Right atrium auricular region (tissue), 2 donors: ENCODE measurements around the gene TRAF3. TPM values are rescaled to one million over a fixed set of nuclear protein-coding genes. Genes with fewer than 3 reads are reported as not detected.

ENCODE experiments used
- DNase-seq: peaks from one replicate; pipeline ENCODE4 v3.0.0-alpha.2; 2019; ENCODE audit warnings: low spot score
- H3K27ac ChIP-seq, 2 donors: fragments of 200-600 bp; sonication (generic); 1 replicate in 1 of 2; 2 replicates in 1 of 2; pipeline ENCODE4 v1.5.1; 2016 to 2019
- H3K27me3 ChIP-seq, 2 donors: fragments of 200-600 bp; sonication (generic); one replicate each; pipeline versions ENCODE4 v1.5.1 to v1.6.0; 2017 to 2019
- H3K36me3 ChIP-seq: fragments of 200-600 bp; sonication (generic); one replicate; pipeline ENCODE4 v1.5.1; 2016
- H3K4me1 ChIP-seq, 2 donors: fragments of 200-600 bp; sonication (generic); one replicate each; pipeline versions ENCODE4 v1.5.1 to v1.6.0; 2017 to 2019
- H3K4me3 ChIP-seq, 2 donors: fragments of 200-600 bp; sonication (generic); 1 replicate in 1 of 2; 2 replicates in 1 of 2; pipeline ENCODE4 v1.5.1; 2017 to 2019; ENCODE audit warnings: mild to moderate bottlenecking in 1 of 2, moderate library complexity in 1 of 2
- H3K9me3 ChIP-seq, 2 donors: fragments of 200-600 bp; sonication (generic); one replicate each; pipeline ENCODE4 v1.5.1; 2019
- total RNA-seq, 2 donors: library from RNA; depleted of rRNA; stranded (reverse); fragments of >200 nt; gene quantifications; one replicate each; pipeline ENCODE4 v1.1.0, GENCODE V29; 2016
- TF ChIP-seq, protein P1 (sequence below), 2 donors: fragments of 200-600 bp; sonication (generic); IDR thresholded peaks; one replicate each; pipeline ENCODE4 v1.5.1; 2019; ENCODE audit warnings: antibody characterized with exemption in 2 of 2

Gene TRAF3
- total RNA-seq, 2 donors from 2014 or later = 9.1 to 10.0 TPM

DNA sequence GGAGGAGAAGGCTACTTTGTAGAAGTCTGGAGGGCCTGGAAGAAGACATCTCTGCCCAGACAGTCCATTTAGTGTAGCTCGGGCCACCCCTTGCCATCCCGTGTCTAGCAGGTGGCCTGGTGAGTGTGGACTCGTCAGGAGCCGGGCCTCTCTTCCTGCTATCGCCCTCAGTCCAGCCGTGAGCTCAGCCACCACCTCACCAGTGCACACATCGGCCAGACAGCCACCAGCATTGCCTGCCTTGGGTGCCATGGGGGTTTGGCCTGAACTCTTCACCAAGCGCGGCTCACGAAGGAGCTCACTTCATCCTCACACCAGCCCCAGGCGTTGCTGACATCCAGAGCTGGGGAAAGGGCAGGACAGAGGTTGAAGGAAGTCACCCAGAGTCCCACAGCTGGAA lies 19.6 kb upstream of the TRAF3 start:
- TF ChIP-seq, protein P1, sequence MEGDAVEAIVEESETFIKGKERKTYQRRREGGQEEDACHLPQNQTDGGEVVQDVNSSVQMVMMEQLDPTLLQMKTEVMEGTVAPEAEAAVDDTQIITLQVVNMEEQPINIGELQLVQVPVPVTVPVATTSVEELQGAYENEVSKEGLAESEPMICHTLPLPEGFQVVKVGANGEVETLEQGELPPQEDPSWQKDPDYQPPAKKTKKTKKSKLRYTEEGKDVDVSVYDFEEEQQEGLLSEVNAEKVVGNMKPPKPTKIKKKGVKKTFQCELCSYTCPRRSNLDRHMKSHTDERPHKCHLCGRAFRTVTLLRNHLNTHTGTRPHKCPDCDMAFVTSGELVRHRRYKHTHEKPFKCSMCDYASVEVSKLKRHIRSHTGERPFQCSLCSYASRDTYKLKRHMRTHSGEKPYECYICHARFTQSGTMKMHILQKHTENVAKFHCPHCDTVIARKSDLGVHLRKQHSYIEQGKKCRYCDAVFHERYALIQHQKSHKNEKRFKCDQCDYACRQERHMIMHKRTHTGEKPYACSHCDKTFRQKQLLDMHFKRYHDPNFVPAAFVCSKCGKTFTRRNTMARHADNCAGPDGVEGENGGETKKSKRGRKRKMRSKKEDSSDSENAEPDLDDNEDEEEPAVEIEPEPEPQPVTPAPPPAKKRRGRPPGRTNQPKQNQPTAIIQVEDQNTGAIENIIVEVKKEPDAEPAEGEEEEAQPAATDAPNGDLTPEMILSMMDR (IDR thresholded peaks at IDR 0.05) = no peak
- Histone ChIP-seq H3K4me1 (peaks cover 0 to 6% of the 10 kb centered on the region in 2 donors), H3K27ac (no peak overlapping the region), H3K9me3 (no peaks in the 10 kb centered on the region), H3K27me3 (no peaks in the 10 kb centered on the region), H3K4me3 (no peak overlapping the region), H3K36me3 (no peaks in the 10 kb centered on the region)
- DNase-seq = no peak

DNA sequence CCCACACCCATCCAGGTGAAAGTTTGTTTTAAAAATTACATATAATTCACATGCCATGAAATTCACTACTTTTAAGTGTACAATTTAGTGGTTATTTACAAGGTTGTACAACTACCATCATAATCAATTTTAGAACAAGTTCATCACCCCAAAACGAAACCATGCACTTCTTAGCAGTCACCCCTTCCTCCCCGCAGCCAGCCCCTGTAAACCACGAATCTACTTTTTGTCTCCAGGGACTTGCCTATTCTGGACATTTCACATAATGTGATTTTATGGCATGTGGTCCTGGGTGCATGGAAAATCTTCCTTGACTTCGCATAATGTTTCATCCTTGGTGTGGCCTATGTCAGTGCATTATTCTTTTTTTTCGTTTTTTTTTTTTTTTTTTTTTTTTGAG lies 19.2 kb upstream of the TRAF3 start:
- Histone ChIP-seq H3K27ac (no peak overlapping the region), H3K27me3 (no peaks in the 10 kb centered on the region), H3K9me3 (no peaks in the 10 kb centered on the region), H3K4me3 (no peak overlapping the region), H3K4me1 (peaks cover 0 to 6% of the 10 kb centered on the region in 2 donors), H3K36me3 (no peaks in the 10 kb centered on the region)
- TF ChIP-seq, protein P1 (IDR thresholded peaks at IDR 0.05) = no peak
- DNase-seq = no peak

DNA sequence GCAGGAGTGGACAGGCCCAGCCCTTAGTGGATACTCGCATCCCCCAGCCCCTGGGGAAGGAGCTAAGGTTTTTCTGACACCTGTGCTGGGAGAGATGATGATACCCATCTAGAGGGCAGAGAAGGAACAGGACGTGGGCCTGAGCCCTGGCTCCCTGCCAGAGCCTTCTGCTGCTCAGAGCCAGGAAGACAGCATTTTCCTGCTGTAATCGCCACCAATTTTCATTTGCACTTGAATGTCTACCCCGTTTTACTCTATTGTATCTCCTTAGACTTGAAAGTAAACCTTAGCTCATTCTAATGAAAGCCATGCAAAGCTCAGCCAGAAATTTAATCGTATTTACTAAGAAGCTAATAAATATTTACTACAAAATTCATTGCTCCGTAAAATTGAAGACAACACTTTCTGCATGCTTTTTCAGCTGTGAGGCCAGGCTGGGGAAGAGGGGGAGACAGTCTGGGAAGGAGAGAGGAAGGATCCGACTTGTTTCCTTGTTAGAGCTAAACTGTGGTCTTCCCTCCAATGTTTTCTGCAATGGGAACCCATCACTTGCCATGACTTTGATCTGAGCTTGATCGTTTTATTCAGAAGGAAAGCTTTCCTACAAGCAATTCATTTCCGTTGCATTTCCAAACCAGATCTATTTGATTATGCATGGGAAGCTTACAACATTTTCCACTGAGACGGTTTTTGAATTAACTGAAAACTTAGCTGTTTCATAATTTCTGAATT lies 17.6 kb upstream of the TRAF3 start:
- H3K4me3 ChIP-seq = no peak overlapping the region
- H3K9me3 ChIP-seq = no peaks in the 10 kb centered on the region
- H3K27ac ChIP-seq = no peak overlapping the region
- H3K4me1 ChIP-seq = peaks cover 0 to 6% of the 10 kb centered on the region in 2 donors
- no peak for DNase-seq
- H3K36me3 ChIP-seq = no peaks in the 10 kb centered on the region
- TF ChIP-seq, protein P1 (IDR thresholded peaks at IDR 0.05) = no peak
- no peaks in the 10 kb centered on the region for H3K27me3 ChIP-seq

DNA sequence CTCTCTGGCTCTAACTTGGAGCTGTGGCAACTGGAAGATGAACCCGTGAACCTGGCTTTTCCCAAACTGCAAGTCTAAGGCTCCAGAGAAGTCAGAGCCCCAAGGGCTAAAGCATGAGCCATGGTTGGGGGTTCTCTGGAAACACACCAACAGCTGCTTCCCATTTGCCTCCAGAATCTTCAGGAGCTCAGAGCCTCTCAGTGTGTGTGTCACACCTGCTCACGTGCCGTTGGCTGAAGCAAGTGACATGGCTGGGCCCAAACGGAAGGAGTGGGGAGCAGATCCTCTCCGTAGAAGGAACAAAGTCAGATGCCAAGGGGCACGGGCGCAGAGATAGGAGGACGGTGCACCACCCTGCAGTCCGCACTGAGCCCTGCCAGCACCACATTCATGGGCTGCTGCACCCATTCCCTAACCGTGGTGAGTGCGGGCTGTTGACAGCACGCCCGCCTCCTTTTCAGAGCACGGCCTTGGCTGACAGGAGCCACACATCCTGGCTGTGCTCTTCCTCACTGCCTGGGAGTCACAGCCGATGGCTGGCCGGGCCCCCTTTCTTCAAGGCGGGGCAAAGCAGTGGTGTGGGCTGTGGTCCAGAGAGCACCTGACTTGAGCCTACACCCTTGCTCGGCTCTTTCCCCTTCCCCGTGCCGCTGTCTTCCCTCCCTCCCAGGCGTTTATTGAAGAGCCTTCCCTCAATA lies 16.6 kb upstream of the TRAF3 start:
- Histone ChIP-seq H3K27ac (no peak overlapping the region), H3K4me3 (no peak overlapping the region), H3K4me1 (peaks cover 0 to 6% of the 10 kb centered on the region in 2 donors), H3K27me3 (no peaks in the 10 kb centered on the region), H3K36me3 (no peaks in the 10 kb centered on the region), H3K9me3 (no peaks in the 10 kb centered on the region)
- no peak for DNase-seq
- TF ChIP-seq, protein P1 (IDR thresholded peaks at IDR 0.05) = no peak

DNA sequence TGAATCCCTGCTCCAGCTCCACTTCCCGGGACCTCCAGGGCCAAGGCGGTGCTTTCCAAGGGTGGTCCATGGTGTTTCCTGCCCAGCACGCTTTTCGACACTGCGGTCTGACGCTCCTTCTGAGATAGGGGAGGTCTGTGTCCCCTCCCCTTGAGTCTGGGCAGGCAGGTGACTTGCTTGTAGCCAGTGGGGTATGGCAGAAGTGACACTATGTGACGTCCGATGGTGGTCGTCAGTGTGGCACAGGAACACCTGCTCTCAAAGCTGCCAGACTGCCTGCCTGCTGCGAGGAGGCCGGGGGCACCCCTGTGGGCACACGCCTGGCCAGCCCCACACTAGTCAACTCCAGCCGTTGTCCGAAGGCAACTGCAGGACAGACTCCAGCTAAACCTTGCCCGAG lies 16.0 kb upstream of the TRAF3 start:
- H3K4me3 ChIP-seq = no peak overlapping the region
- TF ChIP-seq, protein P1 (IDR thresholded peaks at IDR 0.05) = no peak
- no peak for DNase-seq
- no peaks in the 10 kb centered on the region for H3K27me3 ChIP-seq
- H3K9me3 ChIP-seq = no peaks in the 10 kb centered on the region
- H3K27ac ChIP-seq = no peak overlapping the region
- no peaks in the 10 kb centered on the region for H3K36me3 ChIP-seq
- H3K4me1 ChIP-seq = peaks cover 0 to 6% of the 10 kb centered on the region in 2 donors
